RWPE2 (cell line): ENCODE data around the gene KCND1.

Source experiments
- ATAC-seq: fragments of 200-7000 bp; cut with Tn5 transposase; 3 replicates; pipeline ENCODE4 v1.9.1; 2021; ENCODE audit warnings: low read depth
- DNase-seq: peaks from one replicate; pipeline ENCODE4 v3.0.0-alpha.2; 2020; ENCODE audit warnings: low spot score
- H3K27ac ChIP-seq: fragments of 450-650 bp; 2 replicates; pipeline ENCODE4 v1.5.1; 2017; ENCODE audit warnings: mild to moderate bottlenecking; ENCODE audit not compliant: poor library complexity, severe bottlenecking
- H3K27me3 ChIP-seq: fragments of 250-450 bp; sonication (Bioruptor Pico); 2 replicates; pipeline ENCODE4 v1.5.1; 2021; ENCODE audit warnings: mild to moderate bottlenecking, moderate library complexity; ENCODE audit not compliant: insufficient read depth, poor library complexity, severe bottlenecking
- H3K36me3 ChIP-seq: fragments of 250-450 bp; sonication (Bioruptor Pico); 2 replicates; pipeline ENCODE4 v1.5.1; 2020; ENCODE audit warnings: low read depth, mild to moderate bottlenecking, moderate library complexity
- H3K4me1 ChIP-seq: fragments of 250-450 bp; sonication (Bioruptor Pico); 2 replicates; pipeline ENCODE4 v1.5.1; 2021; ENCODE audit warnings: mild to moderate bottlenecking, moderate library complexity; ENCODE audit not compliant: insufficient read depth, poor library complexity, severe bottlenecking
- H3K4me3 ChIP-seq: fragments of 250-450 bp; sonication (Bioruptor Pico); 2 replicates; pipeline ENCODE4 v1.5.1; 2021; ENCODE audit warnings: mild to moderate bottlenecking, moderate library complexity; ENCODE audit not compliant: severe bottlenecking
- H3K9me3 ChIP-seq: fragments of 250-450 bp; sonication (Bioruptor Pico); 2 replicates; pipeline ENCODE4 v1.5.1; 2021; ENCODE audit warnings: mild to moderate bottlenecking, moderate library complexity; ENCODE audit not compliant: severe bottlenecking
- CTCF ChIP-seq: fragments of 450-650 bp; IDR thresholded peaks from one replicate; pipeline ENCODE4 v1.5.1; 2017; ENCODE audit warnings: mild to moderate bottlenecking, moderate library complexity; ENCODE audit not compliant: poor library complexity, severe bottlenecking

Gene KCND1

GRCh38 chrX:48938721-48939425 is 32.8 kb downstream of the KCND1 start:
- peaks cover 7% of the 10 kb centered on the region; the same call in 1 of the 2 replicates for H3K36me3 ChIP-seq
- DNase-seq (no peak), ATAC-seq (no peak)
- H3K27ac ChIP-seq: no peak overlapping the region
- H3K4me3 ChIP-seq: no peak overlapping the region
- no peaks in the 10 kb centered on the region for H3K27me3 ChIP-seq
- no peaks in the 10 kb centered on the region for H3K9me3 ChIP-seq
- no peaks in the 10 kb centered on the region for H3K4me1 ChIP-seq
- no peak for TF ChIP-seq CTCF

GRCh38 chrX:48937054-48937907 is 34.4 kb downstream of the KCND1 start:
- DNase-seq: no peak
- Histone ChIP-seq H3K27ac (no peak overlapping the region), H3K27me3 (no peaks in the 10 kb centered on the region), H3K4me1 (no peaks in the 10 kb centered on the region), H3K36me3 (0 out of 2 replicates have a peak, but pooled peaks cover 3% of the 10 kb centered on the region), H3K9me3 (no peaks in the 10 kb centered on the region), H3K4me3 (no peak overlapping the region)
- TF ChIP-seq CTCF: no peak
- no peak for ATAC-seq

GRCh38 chrX:48936429-48937053 is 35.1 kb downstream of the KCND1 start:
- ATAC-seq (no peak), DNase-seq (no peak)
- Histone ChIP-seq H3K4me3 (no peak overlapping the region), H3K36me3 (0 out of 2 replicates have a peak, but pooled peaks cover 3% of the 10 kb centered on the region), H3K9me3 (no peaks in the 10 kb centered on the region), H3K4me1 (no peaks in the 10 kb centered on the region), H3K27ac (no peak overlapping the region), H3K27me3 (no peaks in the 10 kb centered on the region)
- no peak for TF ChIP-seq CTCF

- peaks cover 4% of the 10 kb centered on the region; the same call in 1 of the 2 replicates for H3K36me3 ChIP-seq
- no peak for TF ChIP-seq CTCF
- ATAC-seq (no peak), DNase-seq (no peak)
- no peak overlapping the region for H3K4me3 ChIP-seq
- no peaks in the 10 kb centered on the region for H3K9me3 ChIP-seq
- H3K4me1 ChIP-seq: no peaks in the 10 kb centered on the region
- H3K27ac ChIP-seq: no peak overlapping the region
- no peaks in the 10 kb centered on the region for H3K27me3 ChIP-seq
Observed at GRCh38 chrX:48935301-48935670, 36.4 kb downstream of the KCND1 start.
